Placental epithelial cell (primary cell): ENCODE measurements around the gene AMPD2. TPM values are rescaled to one million over a fixed set of nuclear protein-coding genes. Genes with fewer than 3 reads are reported as not detected.

Experiments
- small RNA-seq: library from RNA; depleted of rRNA; stranded (forward); fragments of <200 nt; gene quantifications from one replicate; pipeline ENCODE3, GENCODE V24; 2012
- total RNA-seq: library from RNA; depleted of rRNA; stranded (reverse); fragments of >200 nt; gene quantifications from 2 replicates; pipeline ENCODE4 v1.2.3, GENCODE V29; 2012

AMPD2 gene
- 75.0 and 87.1 TPM in 2 replicates for total RNA-seq

DNA sequence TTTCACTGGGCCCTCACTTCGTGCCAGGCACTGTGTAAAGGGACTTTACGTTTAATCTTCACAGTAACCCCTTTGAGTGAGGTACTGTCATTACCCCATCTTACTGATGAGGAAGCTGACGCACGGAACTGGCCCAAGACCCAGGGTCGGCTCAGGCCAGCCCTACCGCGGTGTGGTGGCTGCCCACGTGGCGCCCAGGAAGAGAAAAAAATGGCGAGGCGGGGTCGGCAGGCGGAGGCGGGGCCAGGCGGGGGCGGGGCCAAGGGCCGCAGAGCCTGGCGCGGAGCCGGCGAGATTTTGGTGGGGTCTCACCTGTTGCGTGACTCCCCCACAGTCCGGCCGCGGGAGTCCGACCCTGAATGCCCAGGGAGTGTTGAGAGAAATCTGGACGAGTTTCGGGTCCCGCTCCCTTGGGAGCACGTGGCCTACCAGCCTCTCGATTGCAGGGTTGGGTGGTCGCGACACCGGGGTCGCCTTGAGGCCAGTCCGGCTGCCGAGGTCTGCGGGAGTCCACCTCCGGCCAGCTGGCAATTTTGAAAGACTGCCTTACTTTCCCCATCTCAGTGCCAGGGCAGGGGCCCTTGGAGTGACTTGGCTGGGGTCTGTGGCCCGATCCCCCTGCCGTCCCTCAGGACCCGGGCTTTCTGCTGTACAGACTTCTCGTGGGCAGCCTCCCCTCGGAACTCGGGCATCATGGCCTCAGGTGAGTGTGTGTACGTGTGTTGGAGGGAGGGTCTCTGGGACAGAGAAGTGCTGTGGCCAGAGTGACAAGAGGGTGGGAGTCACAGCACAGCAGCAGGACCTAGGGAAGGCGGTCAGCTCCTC lies at the start of gene AMPD2, which contains the start of gene GNAT2:
Gene AMPD2 (plus strand): TSS at position 262 of the 825 bp plus-strand sequence. CDS start 1,339 bp downstream, outside the sequence.
Gene GNAT2 (minus strand): TSS at position 41 of the 825 bp plus-strand sequence. CDS start 6,746 bp downstream, outside the sequence.

DNA sequence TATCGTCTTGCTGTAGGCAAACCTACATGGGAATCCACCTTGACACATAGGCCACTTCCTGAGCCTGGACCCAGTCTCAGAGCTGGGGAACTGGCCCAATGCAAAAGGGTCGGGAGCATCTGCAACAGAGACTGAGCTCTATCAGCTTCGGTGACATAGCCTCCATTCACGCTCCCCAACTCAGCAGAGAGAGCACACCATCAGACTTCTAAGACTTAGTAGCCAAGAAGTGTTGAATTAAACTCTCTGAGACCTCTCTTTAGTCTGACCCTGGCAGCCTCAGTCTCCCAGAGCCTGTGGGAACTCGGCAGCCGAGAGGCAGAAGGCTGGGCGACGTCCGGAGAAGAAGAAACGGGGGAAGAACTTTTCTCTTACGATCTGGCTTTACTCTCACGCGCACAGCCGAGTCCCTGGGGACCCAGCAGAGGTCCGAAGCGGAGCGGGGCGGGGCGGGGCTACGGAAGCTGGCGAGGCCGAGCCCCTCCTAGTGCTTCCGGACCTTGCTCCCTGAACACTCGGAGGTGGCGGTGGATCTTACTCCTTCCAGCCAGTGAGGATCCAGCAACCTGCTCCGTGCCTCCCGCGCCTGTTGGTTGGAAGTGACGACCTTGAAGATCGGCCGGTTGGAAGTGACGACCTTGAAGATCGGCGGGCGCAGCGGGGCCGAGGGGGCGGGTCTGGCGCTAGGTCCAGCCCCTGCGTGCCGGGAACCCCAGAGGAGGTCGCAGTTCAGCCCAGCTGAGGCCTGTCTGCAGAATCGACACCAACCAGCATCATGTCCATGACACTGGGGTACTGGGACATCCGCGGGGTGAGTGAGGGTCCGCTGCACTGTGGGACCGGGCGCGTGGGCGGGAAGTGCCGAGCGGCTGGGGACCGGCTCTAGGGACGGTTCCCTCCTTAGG lies 36.2 kb downstream of the AMPD2 start, which contains the start of gene GSTM4:
Gene GSTM4 (plus strand): TSS at position 485 of the 905 bp plus-strand sequence. CDS start 291 bp downstream, at position 776.

DNA sequence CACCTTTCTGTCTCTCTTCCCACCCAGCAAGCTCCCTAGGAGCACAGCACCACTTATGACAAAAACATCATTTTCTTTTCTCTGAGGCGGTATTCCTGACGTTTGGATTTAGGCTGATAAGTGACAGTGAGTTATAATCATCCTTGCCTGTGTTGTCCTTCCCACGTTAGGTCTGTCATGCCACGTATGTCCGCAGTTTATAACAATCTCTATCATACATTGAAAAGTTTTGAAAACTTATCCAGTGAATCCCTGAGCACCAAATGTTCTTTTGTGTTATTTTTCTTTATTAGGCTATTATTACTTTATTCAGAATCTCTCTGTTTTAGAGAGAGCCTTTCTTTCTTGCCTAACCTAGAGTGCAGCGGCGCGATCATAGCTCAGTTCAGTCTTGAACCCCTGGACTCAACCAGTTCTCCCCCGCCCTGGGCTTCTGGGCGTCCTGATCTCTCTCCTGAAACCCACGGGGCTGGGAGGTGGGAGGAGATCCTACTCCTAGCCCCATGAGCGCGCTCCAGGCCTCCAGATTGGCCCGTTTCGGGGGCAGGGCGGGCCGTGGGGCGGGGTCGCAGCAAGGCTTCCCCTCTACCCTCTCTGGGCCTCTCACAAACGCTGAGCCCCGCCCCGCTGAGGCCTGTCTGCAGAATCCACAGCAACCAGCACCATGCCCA lies 48.0 kb downstream of the AMPD2 start, which contains the start of gene GSTM2:
Gene GSTM2 (plus strand): TSS at position 606 of the 671 bp plus-strand sequence. CDS start 59 bp downstream, at position 665.

Small RNA genes within 50 kb of the gene (small RNA-seq; reads per million reads assigned to genes)
- gene RNU6V, result 9.9 reads per million, percentile 95 among the genes with 10 or more reads in this experiment

Other genes starting within 250 kb of the AMPD2 start
- gene SORT1, start 221.9 kb upstream of the AMPD2 start, total RNA-seq, result 37.7 and 96.7 TPM in 2 replicates
- 24.3 and 39.0 TPM in 2 replicates for gene PSMA5, start 193.4 kb upstream of the AMPD2 start, total RNA-seq
- 0.11 and 0.39 TPM in 2 replicates for gene SYPL2, start 153.3 kb upstream of the AMPD2 start, total RNA-seq
- gene ATXN7L2, start 135.9 kb upstream of the AMPD2 start, total RNA-seq, result 2.8 and 5.5 TPM in 2 replicates
- gene CYB561D1, start 125.7 kb upstream of the AMPD2 start, total RNA-seq, result 8.6 and 12.6 TPM in 2 replicates
- 0.65 and 0.79 TPM in 2 replicates for gene AMIGO1, start 110.1 kb upstream of the AMPD2 start, total RNA-seq
- gene GPR61, start 80.0 kb upstream of the AMPD2 start, total RNA-seq, result 0.43 TPM in 1 of 2 replicates, not detected in the other
- 11.8 and 14.5 TPM in 2 replicates for gene GNAI3, start 71.2 kb upstream of the AMPD2 start, total RNA-seq
- 0.11 and 0.39 TPM in 2 replicates for gene GNAT2, start 221 bp upstream of the AMPD2 start, total RNA-seq
- 4.0 and 5.5 TPM in 2 replicates for gene GSTM4, start 36.3 kb downstream of the AMPD2 start, total RNA-seq
- 9.9 and 29.8 TPM in 2 replicates for gene GSTM2, start 48.2 kb downstream of the AMPD2 start, total RNA-seq
- not detected in 2 replicates for gene GSTM1, start 68.0 kb downstream of the AMPD2 start, total RNA-seq
- under 0.01 TPM in 1 of 2 replicates, not detected in the other for gene GSTM5, start 92.4 kb downstream of the AMPD2 start, total RNA-seq
- 17.9 and 37.3 TPM in 2 replicates for gene GSTM3, start 121.2 kb downstream of the AMPD2 start, total RNA-seq
- not detected in 2 replicates for gene EPS8L3, start 144.1 kb downstream of the AMPD2 start, total RNA-seq